Coronary artery (tissue), 2 donors: ENCODE results near the gene OTOL1.

Source experiments
- DNase-seq: peaks from one replicate; pipeline ENCODE4 v3.0.0-alpha.2; 2017; ENCODE audit warnings: low spot score
- H3K27ac ChIP-seq, 2 donors: fragments of 200-600 bp; sonication (generic); one replicate each; pipeline ENCODE4 v1.5.1; 2016 to 2019
- H3K4me3 ChIP-seq: fragments of 200-600 bp; sonication (generic); 2 replicates; pipeline ENCODE4 v1.5.1; 2016; ENCODE audit warnings: mild to moderate bottlenecking, moderate library complexity
- TF ChIP-seq, protein P1 (sequence below): fragments of 200-600 bp; sonication (generic); IDR thresholded peaks from one replicate; pipeline ENCODE4 v1.5.1; 2019; ENCODE audit warnings: antibody characterized with exemption

Gene OTOL1

GRCh38 chr3:161531930-161532329 is 35.3 kb downstream of the OTOL1 start:
- no peak overlapping the region for H3K4me3 ChIP-seq
- TF ChIP-seq, protein P1, sequence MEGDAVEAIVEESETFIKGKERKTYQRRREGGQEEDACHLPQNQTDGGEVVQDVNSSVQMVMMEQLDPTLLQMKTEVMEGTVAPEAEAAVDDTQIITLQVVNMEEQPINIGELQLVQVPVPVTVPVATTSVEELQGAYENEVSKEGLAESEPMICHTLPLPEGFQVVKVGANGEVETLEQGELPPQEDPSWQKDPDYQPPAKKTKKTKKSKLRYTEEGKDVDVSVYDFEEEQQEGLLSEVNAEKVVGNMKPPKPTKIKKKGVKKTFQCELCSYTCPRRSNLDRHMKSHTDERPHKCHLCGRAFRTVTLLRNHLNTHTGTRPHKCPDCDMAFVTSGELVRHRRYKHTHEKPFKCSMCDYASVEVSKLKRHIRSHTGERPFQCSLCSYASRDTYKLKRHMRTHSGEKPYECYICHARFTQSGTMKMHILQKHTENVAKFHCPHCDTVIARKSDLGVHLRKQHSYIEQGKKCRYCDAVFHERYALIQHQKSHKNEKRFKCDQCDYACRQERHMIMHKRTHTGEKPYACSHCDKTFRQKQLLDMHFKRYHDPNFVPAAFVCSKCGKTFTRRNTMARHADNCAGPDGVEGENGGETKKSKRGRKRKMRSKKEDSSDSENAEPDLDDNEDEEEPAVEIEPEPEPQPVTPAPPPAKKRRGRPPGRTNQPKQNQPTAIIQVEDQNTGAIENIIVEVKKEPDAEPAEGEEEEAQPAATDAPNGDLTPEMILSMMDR, result no peak
- no peak overlapping the region for H3K27ac ChIP-seq
- DNase-seq, result no peak

- no peak for DNase-seq
- Histone ChIP-seq H3K27ac (no peak overlapping the region), H3K4me3 (no peak overlapping the region)
- TF ChIP-seq, protein P1, result no peak
Measured at GRCh38 chr3:161540594-161540993, 44.0 kb downstream of the OTOL1 start.

DNA sequence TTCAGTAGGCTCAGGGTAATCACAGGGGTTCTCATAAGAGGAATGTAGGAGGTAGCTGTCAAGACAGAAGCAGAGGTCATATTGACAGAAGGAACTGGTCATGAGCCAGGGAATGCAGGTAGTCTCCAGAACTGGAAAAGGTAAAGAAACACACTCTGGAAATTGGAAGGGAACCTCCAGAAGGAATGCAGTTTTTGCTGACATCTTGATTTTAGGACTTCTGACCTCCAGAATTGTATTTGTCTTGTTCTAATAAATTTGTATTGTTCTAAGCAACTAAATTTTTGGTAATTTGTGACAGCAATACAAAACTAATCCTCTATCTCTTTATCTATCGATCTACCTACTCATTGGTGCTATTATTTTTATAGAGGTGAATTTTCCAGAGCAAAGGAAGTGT is 49.2 kb downstream of the OTOL1 start:
- no peak overlapping the region for H3K27ac ChIP-seq
- no peak for DNase-seq
- TF ChIP-seq, protein P1, result no peak
- H3K4me3 ChIP-seq, result no peak overlapping the region

DNA sequence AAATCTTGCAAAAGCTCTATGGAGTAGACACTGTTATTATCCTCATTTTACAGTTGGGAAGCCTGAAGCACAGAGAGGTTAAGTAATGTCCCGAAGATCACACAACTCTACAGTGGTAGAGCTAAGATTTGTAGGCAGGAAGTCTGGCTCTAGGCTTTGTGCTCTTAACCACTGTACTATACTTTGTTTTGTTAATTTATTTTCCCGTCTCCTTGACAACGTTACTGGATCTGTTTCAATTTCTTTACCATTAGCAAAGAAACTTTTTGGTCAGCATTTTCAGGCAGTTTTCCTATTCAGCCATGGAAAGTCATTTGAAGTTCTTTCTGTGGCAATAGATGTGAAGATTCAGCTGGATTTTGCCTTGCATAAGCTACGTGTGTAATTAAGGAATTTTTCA is 51.7 kb downstream of the OTOL1 start:
- no peak for DNase-seq
- no peak overlapping the region for H3K4me3 ChIP-seq
- TF ChIP-seq, protein P1, result no peak
- no peak overlapping the region for H3K27ac ChIP-seq

DNA sequence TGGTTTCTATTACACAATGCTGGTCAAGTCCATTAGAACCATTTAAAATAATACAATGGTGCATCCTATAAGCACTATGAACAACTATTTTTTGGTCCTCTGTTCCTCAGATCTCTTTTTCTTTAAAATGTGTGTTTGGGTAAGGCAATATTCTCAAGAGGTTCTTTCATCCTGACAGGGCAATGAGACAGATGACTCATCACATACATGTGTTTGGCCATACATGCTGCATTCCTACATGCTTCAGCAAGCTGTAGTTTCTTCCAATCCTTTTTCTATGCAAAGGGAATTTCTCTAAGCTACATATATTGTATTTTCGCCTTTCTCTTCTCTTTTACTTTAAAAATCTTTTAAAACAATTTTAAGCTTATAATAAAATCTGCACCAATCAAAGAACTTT is 52.7 kb downstream of the OTOL1 start:
- Histone ChIP-seq H3K27ac (no peak overlapping the region), H3K4me3 (no peak overlapping the region)
- TF ChIP-seq, protein P1, result no peak
- DNase-seq, result no peak

GRCh38 chr3:161550491-161551195 is 54.0 kb downstream of the OTOL1 start:
- no peak overlapping the region for H3K4me3 ChIP-seq
- no peak overlapping the region for H3K27ac ChIP-seq
- no peak for DNase-seq
- TF ChIP-seq, protein P1, result no peak

DNA sequence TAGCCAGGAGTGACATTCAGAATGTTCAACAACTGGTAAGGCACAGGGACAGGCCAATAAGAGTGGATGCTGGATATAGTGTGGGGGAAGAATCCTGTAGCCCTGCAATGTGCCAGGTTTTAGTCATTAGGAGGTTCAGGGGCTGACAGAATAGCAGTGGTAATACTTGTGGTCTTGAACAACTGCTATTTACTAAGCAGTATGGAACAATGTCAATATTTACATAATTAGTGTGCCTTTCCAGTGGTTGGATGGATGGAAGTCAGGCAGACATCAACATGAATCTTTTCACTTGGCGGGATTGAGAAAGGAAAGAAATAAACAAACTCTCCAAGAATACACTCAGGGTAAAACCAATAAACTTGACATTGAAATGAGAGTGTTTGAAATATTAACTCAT is 55.1 kb downstream of the OTOL1 start:
- DNase-seq, result no peak
- H3K27ac ChIP-seq, result no peak overlapping the region
- TF ChIP-seq, protein P1, result no peak
- H3K4me3 ChIP-seq, result no peak overlapping the region
